Testis (tissue), 2 donors: ENCODE results near the gene SMIM35.
"Not testable (repeated sequence)": the region's sequence is repeated elsewhere in the genome, so short reads cannot be mapped to it uniquely, and the experiment has no call there.

Source experiments
- POLR2A ChIP-seq: fragments of 450-650 bp; IDR thresholded peaks from one replicate; pipeline ENCODE4 v1.6.1; 2017; ENCODE audit warnings: antibody characterized with exemption, mild to moderate bottlenecking, moderate library complexity
- TF ChIP-seq, protein P1 (sequence below), 3 experiments: fragments of 450-650 bp in 2 of 3; fragments of 200-600 bp in 1 of 3; sonication (generic) in 1 of 3; IDR thresholded peaks; one replicate each; pipeline ENCODE4 v1.5.1; 2016 to 2019; ENCODE audit warnings: antibody characterized with exemption in 3 of 3, mild to moderate bottlenecking in 2 of 3, moderate library complexity in 1 of 3

DNA sequence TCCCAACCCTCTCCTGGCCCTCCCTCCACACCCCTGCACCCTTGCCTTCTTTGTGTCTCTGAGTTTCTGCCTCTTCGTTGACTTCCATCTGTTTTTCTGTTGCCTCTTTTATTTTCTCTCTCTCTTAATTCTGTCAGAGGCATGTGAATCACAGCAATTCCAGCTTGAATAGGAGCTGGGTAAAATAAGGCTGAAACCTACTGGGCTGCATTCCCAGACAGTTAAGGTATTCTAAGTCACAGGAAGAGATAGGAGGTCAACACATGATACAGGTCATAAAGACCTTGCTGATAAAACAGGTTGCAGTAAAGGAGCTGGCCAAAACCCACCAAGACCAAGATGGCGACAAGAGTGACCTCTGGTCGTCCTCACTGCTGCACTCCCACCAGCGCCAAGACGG, 24.1 kb downstream of the SMIM35 start:
- not testable (repeated sequence) for TF ChIP-seq POLR2A
- TF ChIP-seq, protein P1, sequence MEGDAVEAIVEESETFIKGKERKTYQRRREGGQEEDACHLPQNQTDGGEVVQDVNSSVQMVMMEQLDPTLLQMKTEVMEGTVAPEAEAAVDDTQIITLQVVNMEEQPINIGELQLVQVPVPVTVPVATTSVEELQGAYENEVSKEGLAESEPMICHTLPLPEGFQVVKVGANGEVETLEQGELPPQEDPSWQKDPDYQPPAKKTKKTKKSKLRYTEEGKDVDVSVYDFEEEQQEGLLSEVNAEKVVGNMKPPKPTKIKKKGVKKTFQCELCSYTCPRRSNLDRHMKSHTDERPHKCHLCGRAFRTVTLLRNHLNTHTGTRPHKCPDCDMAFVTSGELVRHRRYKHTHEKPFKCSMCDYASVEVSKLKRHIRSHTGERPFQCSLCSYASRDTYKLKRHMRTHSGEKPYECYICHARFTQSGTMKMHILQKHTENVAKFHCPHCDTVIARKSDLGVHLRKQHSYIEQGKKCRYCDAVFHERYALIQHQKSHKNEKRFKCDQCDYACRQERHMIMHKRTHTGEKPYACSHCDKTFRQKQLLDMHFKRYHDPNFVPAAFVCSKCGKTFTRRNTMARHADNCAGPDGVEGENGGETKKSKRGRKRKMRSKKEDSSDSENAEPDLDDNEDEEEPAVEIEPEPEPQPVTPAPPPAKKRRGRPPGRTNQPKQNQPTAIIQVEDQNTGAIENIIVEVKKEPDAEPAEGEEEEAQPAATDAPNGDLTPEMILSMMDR (IDR thresholded peaks at IDR 0.05) = not testable (repeated sequence)
